ENCODE data around the gene ARHGAP6.

DNA sequence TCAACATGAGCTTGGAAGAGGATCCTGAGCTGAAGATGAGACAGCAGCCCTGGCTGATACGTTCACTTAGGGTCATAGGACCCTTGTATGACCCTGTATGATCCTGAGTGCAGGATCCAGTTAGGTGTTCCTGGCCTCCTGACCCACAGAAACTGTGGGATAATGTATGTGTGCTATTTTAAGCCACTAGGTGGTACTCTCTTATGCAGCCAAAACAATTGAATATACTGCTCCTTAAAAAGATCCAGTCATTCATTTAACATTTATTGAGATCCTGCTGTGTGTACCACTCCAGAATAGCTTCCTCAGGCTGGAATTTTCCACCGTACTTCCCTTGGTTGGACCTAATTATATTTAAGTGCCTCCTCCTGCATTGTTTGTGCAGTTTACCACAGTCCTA, 205.4 kb downstream of the ARHGAP6 start:
- TF ChIP-seq, protein P1, sequence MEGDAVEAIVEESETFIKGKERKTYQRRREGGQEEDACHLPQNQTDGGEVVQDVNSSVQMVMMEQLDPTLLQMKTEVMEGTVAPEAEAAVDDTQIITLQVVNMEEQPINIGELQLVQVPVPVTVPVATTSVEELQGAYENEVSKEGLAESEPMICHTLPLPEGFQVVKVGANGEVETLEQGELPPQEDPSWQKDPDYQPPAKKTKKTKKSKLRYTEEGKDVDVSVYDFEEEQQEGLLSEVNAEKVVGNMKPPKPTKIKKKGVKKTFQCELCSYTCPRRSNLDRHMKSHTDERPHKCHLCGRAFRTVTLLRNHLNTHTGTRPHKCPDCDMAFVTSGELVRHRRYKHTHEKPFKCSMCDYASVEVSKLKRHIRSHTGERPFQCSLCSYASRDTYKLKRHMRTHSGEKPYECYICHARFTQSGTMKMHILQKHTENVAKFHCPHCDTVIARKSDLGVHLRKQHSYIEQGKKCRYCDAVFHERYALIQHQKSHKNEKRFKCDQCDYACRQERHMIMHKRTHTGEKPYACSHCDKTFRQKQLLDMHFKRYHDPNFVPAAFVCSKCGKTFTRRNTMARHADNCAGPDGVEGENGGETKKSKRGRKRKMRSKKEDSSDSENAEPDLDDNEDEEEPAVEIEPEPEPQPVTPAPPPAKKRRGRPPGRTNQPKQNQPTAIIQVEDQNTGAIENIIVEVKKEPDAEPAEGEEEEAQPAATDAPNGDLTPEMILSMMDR (IDR thresholded peaks at IDR 0.05; ENCODE audit: insufficient read depth, low read length) = no peak
- TF ChIP-seq, protein P2, sequence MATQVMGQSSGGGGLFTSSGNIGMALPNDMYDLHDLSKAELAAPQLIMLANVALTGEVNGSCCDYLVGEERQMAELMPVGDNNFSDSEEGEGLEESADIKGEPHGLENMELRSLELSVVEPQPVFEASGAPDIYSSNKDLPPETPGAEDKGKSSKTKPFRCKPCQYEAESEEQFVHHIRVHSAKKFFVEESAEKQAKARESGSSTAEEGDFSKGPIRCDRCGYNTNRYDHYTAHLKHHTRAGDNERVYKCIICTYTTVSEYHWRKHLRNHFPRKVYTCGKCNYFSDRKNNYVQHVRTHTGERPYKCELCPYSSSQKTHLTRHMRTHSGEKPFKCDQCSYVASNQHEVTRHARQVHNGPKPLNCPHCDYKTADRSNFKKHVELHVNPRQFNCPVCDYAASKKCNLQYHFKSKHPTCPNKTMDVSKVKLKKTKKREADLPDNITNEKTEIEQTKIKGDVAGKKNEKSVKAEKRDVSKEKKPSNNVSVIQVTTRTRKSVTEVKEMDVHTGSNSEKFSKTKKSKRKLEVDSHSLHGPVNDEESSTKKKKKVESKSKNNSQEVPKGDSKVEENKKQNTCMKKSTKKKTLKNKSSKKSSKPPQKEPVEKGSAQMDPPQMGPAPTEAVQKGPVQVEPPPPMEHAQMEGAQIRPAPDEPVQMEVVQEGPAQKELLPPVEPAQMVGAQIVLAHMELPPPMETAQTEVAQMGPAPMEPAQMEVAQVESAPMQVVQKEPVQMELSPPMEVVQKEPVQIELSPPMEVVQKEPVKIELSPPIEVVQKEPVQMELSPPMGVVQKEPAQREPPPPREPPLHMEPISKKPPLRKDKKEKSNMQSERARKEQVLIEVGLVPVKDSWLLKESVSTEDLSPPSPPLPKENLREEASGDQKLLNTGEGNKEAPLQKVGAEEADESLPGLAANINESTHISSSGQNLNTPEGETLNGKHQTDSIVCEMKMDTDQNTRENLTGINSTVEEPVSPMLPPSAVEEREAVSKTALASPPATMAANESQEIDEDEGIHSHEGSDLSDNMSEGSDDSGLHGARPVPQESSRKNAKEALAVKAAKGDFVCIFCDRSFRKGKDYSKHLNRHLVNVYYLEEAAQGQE (IDR thresholded peaks at IDR 0.05; ENCODE audit: insufficient replicate concordance, low read depth) = no peak
- TF ChIP-seq POLR2AphosphoS5 (IDR thresholded peaks at IDR 0.05; ENCODE audit: low read depth) (no peak), GABPA (IDR thresholded peaks at IDR 0.05; ENCODE audit: low read depth) (no peak)

All from HL-60 (cell line).